ENCODE data around the gene C3.
"Not testable (repeated sequence)": the region's sequence is repeated elsewhere in the genome, so short reads cannot be mapped to it uniquely, and the experiment has no call there.

Gene C3

GRCh38 chr19:6712231-6712630 lies 8.2 kb downstream of the C3 start:
- DNase-seq = no peak

GRCh38 chr19:6711605-6712004 lies 8.8 kb downstream of the C3 start:
- DNase-seq = no peak

DNA sequence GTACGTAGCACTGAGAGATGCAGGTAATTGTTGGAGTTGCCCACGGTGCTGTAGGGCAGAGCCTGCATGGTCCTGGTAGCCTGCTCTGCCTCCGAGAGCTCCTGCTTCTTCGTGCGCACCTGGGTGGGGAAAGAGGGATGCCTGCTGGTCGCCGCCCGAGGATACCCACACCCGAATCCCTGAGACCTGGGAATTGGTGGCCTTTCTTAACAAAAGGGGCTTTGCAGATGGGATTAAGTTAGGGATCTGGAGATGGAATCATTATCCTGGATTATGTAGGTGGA lies 9.4 kb downstream of the C3 start:
- DNase-seq = no peak

DNA sequence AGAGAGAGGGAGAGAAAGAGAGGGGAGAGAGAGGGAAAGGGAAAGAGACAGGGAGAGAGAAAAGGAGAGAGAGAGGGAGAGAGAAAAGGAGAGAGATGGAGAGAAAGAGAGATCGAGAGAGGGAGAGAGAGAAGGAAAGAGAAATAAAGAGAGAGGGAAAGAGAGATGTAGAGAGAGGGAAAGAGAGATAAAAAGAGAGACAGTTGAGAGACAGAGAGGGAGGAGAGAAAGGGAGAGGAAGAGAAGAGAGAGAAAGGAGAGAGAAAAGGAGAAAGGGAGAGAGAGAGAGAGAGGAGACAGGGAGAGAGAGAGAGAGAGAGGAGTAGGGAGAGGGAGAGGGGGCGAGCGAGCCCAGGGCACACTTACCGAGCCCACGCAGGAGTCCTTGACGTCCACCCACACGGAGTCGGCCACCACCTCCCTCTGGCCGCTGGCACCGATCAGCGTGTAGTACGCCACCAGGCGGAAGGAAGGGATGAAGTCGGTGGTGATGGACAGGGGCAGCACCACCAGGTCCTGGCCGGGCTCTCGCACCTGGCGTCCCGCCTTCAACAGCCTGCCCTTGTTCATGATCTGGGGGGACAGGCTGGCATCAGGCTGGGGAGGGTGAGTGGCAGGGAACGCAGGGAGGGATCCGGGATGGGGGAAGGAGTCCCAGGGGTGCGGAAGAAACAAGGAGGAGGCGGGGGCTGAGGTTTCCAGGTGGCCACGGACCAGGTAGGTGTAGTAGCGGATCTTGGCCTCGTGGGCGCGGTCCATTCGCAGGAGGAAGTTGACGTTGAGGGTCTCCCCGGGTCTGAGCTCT lies 10.0 kb downstream of the C3 start:
- DNase-seq = no peak

GRCh38 chr19:6709549-6709948 lies 10.9 kb downstream of the C3 start:
- DNase-seq = no peak

GRCh38 chr19:6708913-6709312 lies 11.5 kb downstream of the C3 start:
- DNase-seq = not testable (repeated sequence)

- no peak for DNase-seq
Observed at GRCh38 chr19:6708346-6708745, 12.1 kb downstream of the C3 start.

- DNase-seq = no peak
Observed at GRCh38 chr19:6707658-6708018, 12.8 kb downstream of the C3 start.

- no peak for DNase-seq
Observed at GRCh38 chr19:6707011-6707657, 13.3 kb downstream of the C3 start.

DNA sequence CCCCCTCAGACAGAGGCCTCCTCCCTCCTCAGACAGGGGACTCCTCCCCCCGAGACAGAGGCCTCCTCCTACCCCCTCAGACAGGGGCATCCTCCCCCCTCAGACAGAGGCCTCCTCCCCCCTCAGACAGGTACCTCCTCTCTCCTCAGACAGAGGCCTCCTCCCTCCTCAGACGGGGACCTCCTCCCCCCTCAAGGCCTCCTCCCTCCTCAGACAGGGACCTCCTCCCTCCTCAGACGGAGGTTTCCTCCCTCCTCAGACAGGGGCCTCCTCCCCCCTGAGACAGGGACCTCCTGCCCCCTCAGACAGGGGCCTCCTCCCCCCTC lies 13.9 kb downstream of the C3 start:
- DNase-seq = no peak

DNA sequence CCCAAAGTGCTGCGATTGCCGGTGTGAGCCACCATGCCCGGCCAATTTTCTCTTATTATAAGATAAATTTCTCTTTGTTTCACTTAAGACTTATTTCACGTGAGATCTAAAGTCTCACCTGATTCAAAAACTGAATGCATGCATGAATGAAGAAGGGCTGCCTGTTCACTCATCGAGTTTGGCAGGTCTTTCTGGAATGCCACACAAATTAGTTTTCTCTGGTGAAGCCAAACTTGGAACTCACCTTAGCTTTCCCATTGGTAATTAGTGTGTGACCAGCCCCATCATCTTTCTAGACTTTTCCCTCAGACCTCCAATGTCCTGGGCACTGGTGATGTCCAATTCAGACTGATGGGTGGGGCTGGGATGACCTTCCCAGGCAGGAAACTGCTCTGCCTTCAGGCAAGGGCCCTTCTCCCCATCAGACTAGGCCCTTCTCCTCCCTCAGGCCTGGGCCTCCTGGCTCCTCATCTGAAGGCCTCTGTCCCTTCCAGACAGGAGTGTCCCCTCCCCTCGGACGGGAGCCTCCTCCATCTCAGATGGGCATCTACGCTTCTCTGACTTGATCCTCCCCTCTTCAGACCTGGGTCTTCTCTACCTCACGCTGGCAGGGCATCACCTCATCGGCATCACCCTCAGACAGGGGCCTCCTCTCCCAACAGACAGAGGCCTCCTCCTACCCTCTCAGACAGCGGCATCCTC lies 14.4 kb downstream of the C3 start:
- DNase-seq = no peak

DNA sequence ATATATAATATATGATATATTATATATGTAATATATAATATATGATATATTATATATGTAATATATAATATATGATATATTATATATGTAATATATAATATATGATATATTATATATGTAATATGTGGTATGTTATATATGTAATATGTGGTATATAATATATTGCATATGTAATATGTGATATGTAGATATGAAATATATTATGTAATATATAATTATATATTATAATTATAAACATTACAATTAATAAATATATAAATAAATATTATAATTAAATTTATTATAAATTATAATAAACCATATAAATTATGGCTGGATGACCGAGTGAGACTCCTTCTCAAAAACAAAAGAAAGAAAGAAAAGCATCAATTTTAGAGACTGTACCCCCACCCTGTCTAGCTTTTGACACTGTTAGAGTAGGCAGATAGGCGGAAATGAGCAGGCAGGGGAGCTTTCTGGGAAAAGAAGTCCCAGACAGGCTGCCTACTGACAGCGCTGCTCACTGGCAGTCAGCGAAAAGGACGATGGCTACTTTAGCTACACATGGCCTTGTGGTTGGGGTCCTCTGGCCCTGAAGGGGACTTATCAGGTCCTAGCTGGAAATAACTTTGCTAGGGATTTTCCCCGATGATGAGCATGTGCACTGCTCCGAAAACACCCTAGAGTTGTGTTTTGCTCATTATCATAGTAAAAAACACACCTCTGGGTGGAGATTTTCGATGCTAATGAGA lies 19.7 kb downstream of the C3 start:
- no peak for DNase-seq

- DNase-seq = no peak
Observed at GRCh38 chr19:6699935-6700334, 20.5 kb downstream of the C3 start.

GRCh38 chr19:6697291-6697690 lies 23.2 kb downstream of the C3 start:
- no peak for DNase-seq

GRCh38 chr19:6696239-6696820 lies 24.1 kb downstream of the C3 start:
- DNase-seq = no peak

DNA sequence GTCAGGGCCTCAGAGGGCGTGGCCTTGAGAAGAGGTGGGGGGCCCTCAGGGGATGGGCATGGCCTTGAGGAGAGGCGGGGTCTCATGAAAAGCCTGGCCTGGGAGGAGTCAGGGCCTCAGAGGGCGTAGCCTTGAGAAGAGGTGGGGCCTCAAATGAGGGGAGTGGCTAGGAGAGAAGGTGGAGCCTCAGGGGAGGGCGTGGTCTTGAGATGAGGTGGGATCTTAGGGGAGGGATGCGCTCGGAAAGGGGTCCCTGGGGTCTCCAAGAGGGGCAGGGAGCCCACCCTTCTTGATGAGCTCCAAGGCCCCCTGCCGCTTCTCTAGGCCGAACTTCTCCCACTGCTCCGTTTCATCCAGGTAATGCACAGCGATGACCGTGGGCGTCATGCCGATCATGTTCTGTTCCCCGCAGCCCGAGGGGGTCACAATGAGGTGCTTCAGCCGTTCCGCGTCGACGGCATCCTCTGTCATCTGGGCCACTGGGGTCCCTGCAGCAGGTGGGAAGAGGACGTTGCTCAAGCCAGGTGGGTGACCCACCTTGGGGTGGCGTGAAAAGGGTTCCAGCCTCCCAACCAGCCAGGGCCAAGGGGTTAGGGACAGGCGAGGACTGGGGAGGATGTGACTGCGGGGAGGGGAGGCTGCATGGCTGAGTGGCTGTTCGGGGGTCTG lies 26.2 kb downstream of the C3 start:
- no peak for DNase-seq

DNA sequence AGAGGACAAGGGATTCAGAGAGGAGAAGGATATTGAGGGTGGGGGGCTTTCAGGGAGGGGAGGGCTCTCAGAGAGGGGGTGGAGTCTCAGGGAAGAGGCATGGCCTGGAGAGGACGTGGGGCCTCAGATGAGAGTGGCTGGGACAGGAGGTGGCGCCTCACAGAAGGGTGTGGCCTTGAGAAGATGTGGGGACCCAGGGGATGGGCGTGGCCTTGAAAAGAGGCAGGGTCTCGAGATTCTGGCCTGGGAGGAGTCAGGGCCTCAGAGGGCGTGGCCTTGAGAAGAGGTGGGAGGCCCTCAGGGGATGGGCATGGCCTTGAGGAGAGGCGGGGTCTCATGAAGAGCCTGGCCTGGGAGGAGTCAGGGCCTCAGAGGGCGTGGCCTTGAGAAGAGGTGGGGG lies 26.8 kb downstream of the C3 start:
- no peak for DNase-seq

DNA sequence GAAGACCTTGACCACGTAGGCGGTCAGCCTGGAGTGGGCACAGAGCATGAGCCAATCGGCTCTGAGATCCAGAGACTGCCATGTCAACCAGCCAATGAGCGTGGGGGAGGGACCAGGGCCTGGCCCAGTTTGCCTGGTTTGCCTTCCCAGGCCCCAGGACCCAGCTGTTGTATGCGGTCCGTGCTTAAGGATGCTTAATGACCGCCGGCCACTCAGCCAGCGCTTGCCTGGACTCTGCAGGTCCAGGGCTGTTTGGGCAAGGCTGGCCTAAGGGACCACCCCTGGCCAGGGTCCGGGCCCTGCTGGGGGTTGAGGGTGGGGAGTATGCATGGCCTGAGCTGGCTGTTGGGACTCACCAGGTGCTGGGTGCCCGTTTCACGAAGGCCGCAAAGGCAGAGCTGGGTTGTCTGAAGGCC lies 27.4 kb downstream of the C3 start:
- DNase-seq = no peak

- DNase-seq = no peak
Observed at GRCh38 chr19:6692027-6692426, 28.4 kb downstream of the C3 start.

- no peak for DNase-seq
Observed at GRCh38 chr19:6691342-6691741, 29.1 kb downstream of the C3 start.

DNA sequence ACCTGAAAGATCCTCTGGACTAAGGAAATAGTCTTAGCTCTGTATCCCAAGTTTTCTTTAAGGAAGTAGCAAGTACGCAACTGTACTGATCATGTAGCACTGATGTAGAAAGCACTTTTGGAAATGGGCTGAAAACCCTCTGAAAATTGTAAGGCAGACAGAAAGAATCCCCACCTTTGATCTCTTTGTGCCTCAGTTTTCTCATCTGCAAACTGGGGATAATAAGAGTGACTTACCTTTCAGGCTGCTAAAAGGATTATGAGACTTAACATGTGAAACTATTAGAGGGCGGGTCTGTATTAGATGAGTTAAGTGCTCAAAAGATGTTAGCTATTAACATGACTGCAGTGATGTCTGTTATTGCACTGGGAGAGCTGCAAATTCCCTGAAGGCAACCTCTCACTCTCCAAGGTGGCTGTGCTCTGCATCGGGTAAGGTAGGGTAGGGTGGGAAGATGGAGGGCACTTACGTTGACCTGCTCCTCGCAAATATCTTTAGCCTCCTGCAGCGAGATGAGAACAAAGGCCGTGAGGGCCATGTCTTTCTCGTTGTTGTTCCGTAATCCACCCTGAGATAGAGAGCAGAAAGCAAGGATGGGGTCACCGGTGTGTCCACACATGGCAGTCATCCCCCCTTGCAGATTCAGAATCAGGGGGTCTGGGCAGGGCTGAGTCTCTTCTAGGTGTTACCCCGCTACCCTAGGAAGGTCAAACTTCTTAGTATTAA lies 30.1 kb downstream of the C3 start:
- DNase-seq = no peak

DNA sequence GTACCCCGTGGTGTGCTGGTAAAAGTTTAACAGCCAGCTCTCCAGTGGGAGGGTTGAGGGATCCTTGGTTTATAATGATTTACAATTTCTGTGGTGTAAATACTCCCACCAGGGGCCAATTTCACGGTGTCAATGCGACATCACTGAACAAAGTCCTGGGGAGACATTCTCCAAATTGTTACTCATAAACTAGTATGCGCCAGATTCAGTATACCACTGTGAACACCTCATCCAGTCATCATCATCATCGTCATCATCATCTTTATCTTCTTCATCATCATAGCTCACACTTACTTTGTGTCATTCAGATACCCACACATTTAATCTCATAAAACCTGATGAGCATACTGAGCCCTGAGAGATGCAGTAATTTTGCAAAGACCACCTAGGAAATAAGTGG lies 33.3 kb downstream of the C3 start:
- no peak for DNase-seq
